ENCODE measurements around the gene ROBO2.

ROBO2 gene

GRCh38 chr3:77281721-77282120 lies 241.8 kb downstream of the ROBO2 start:
- no peak for DNase-seq

GRCh38 chr3:77283108-77283507 lies 243.2 kb downstream of the ROBO2 start:
- DNase-seq: no peak

GRCh38 chr3:77288348-77288747 lies 248.4 kb downstream of the ROBO2 start:
- DNase-seq: no peak

- no peak for DNase-seq
Measured at GRCh38 chr3:77296527-77296926, 256.6 kb downstream of the ROBO2 start.

GRCh38 chr3:77298417-77298816 lies 258.5 kb downstream of the ROBO2 start:
- no peak for DNase-seq

GRCh38 chr3:77303955-77304699 lies 264.2 kb downstream of the ROBO2 start:
- no peak for DNase-seq

GRCh38 chr3:77304700-77305021 lies 264.8 kb downstream of the ROBO2 start:
- no peak for DNase-seq

- DNase-seq: no peak
Measured at GRCh38 chr3:77309460-77309859, 269.6 kb downstream of the ROBO2 start.

- no peak for DNase-seq
Measured at GRCh38 chr3:77313843-77314242, 273.9 kb downstream of the ROBO2 start.

- DNase-seq: peak; percentile 24
Measured at GRCh38 chr3:77319711-77320110, 279.8 kb downstream of the ROBO2 start.

GRCh38 chr3:77320514-77320913 lies 280.6 kb downstream of the ROBO2 start:
- DNase-seq: peak; percentile 63

- DNase-seq: no peak
Measured at GRCh38 chr3:77321646-77322045, 281.7 kb downstream of the ROBO2 start.

GRCh38 chr3:77323626-77324025 lies 283.7 kb downstream of the ROBO2 start:
- no peak for DNase-seq

- DNase-seq: no peak
Measured at GRCh38 chr3:77324105-77324504, 284.2 kb downstream of the ROBO2 start.

GRCh38 chr3:77325280-77325679 lies 285.4 kb downstream of the ROBO2 start:
- no peak for DNase-seq

- no peak for DNase-seq
Measured at GRCh38 chr3:77325702-77326101, 285.8 kb downstream of the ROBO2 start.

GRCh38 chr3:77326586-77326985 lies 286.7 kb downstream of the ROBO2 start:
- DNase-seq: no peak

- no peak for DNase-seq
Measured at GRCh38 chr3:77328690-77329089, 288.8 kb downstream of the ROBO2 start.

- DNase-seq: no peak
Measured at GRCh38 chr3:77329116-77329515, 289.2 kb downstream of the ROBO2 start.

- no peak for DNase-seq
Measured at GRCh38 chr3:77338195-77338594, 298.3 kb downstream of the ROBO2 start.

- no peak for DNase-seq
Measured at GRCh38 chr3:77342027-77342426, 302.1 kb downstream of the ROBO2 start.

GRCh38 chr3:77342688-77343087 lies 302.8 kb downstream of the ROBO2 start:
- no peak for DNase-seq

- DNase-seq: no peak
Measured at GRCh38 chr3:77345009-77345408, 305.1 kb downstream of the ROBO2 start.

- DNase-seq: peak; percentile 46
Measured at GRCh38 chr3:77348244-77348855, 308.5 kb downstream of the ROBO2 start.

GRCh38 chr3:77354958-77355357 lies 315.1 kb downstream of the ROBO2 start:
- no peak for DNase-seq
